Sciatic nerve (tissue), 2 donors: ENCODE results near the gene AKAP9. TPM values are rescaled to one million over a fixed set of nuclear protein-coding genes. Genes with fewer than 3 reads are reported as not detected.
"Not testable (repeated sequence)": the region's sequence is repeated elsewhere in the genome, so short reads cannot be mapped to it uniquely, and the experiment has no call there.

ENCODE experiments used
- ATAC-seq: fragments of 200-7000 bp; cut with Tn5 transposase; one replicate; pipeline ENCODE4 v1.9.1; 2020; ENCODE audit warnings: mild to moderate bottlenecking, moderate library complexity
- DNase-seq: peaks from one replicate; pipeline ENCODE4 v3.0.0-alpha.2; 2020; ENCODE audit warnings: low spot score
- intact Hi-C: fragments of 100-400 bp; cut with DNase I; formaldehyde crosslinking; loops from one replicate; pipeline ENCODE4 v1.14.2; 2022
- total RNA-seq: library from RNA; stranded (reverse); fragmentation: NEBNext Ultra II Directional; extraction: Animal tissue kit (Norgen Biotek cat#: 25700); gene quantifications from one replicate; pipeline ENCODE4 v1.2.1, GENCODE V29; 2021
- donor health status: DM: no; HTN: no; CAD: no.
- donor health status: DM: no; HTN: no; CAD: no.

AKAP9 gene
- total RNA-seq, 1 donor from 2014 or later = 84.5 TPM

DNA sequence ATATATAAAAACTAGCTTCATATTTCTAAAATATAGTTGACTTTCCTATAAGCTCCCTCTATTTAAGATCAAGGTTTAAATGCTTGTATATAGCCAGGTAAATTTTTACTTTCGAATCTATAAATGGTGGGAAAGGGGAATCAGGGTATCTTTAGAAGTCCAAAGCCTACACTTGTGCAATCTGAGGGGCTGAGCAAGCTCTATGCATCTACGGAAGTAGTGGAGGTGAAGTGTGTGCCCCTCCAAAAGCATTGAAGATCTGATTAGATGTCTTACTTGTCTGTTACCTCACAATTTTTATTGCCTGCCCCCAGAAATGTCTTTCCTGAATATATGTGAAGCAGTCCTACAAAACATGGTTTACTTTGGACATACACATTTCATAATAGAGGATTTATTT, 1.6 kb downstream of the AKAP9 start:
- no peak for DNase-seq
- no peak for ATAC-seq
- intact Hi-C loops = no loop called here

DNA sequence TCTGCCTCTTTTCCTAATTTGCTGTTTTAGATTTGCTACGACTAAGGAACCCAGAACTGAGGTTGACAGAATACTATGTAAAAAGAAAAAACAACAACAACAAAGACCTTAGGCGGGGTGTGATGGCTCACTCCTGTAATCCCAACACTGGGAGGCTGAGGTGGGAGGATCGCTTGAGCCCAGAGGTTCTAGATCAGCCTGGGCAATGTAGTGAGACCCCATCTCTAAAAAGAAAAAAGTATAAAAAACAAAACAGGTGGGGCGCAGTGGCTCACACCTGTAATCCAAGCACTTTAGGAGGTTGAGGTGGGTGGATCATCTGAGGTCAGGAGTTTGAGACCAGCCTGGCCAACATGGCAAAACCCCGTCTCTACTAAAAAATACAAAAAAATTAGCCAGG, 4.3 kb downstream of the AKAP9 start:
- intact Hi-C loops, DNase-seq, ATAC-seq: not testable (repeated sequence)

DNA sequence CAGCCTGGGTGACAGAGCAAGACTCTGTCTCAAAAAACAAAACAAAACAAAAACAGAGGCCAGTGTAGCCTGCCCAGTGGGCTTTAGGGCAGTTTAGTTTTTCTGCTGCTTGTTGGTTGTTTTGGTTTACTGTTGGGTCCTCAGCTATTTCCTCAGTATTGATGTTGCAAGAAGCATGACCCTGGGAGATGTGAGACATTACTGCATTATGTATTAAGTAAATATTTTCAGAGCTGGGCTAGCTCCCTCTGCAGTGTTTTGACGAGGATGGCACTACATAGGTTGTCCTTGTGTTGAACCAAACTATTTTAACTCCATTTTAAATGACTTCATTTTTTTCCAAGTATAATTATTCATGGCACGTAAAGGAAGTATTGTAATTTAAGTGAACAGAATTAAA, 4.8 kb downstream of the AKAP9 start:
- ATAC-seq = peak; percentile 47
- DNase-seq = no peak
- intact Hi-C loops = no loop called here

DNA sequence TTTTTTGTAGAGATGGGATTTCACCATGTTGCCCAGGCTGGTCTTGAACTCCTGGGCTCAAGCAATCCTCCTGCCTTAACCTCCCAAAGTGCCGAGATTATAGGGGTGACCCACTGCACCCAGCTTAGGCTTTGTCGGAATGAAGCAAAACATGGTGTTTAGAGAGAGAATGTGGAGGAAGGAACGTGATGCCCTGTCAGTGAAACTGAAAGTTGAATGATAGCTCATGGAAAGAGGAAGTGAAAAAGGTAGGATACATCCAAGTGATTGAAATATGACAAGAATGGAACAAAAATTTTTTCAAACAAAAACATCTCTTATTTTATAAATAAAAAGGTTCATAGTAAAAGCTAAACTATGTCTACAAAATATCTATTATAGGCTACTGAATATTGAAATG, 5.9 kb downstream of the AKAP9 start:
- ATAC-seq = peak; percentile 33
- intact Hi-C loops = no loop called here

DNA sequence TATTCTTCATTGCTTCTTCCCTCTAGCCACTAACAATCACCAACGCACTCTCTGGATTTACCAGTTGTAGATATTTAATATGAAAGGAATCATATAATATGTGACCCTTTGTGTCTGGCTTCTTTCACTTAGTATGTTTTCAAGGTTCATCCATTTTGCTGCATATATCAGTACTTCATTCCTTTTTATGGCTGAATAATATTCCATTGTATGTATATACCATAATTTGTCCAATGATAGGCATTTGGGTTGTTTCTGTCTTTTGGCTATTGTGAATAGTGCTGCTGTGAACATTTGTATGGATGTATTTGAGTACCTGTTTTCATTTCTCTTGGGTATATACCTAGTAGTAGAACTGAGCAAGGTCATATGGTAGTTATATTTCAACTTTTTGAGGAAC, 7.3 kb downstream of the AKAP9 start:
- intact Hi-C loops = no loop called here
- no peak for DNase-seq

More for the DNA sequence above, 5.9 kb downstream of the AKAP9 start:
- no peak for DNase-seq

DNA sequence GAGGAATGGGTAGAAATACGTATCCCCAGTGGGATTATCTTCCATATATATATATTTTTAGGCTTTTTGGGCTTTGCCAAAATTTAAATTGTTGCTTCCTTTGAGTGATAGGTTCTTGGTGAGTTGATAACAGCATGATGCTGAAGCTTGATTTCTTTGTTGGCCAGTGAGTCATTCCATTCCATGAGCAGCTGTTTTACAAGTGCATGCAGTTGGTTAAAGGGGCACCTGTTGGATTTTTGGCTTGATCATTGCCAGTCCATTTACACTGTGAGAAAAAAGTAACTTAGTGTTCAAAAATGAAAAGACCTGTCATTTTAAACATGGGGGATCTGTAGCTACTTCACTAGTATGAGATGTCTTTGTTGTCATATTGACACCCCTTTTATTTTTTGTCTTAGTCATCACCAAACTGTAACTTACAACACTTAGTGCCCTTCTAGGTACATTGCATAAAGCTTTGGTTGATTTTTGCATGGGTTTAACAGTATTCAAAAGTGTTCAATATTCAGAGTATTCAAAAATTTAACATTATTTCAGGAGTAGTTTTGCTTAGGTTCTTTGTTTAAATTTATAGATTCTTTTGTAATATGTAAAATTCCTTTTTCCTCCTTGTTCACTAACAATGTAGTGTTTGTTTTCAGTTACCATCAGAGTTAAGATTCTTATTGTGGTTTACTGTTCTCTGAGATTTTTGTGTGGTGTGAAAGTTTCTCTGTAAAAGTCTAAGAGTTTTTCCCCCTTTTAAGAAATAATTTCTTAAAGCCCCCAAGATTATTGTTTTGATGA, 8.8 kb downstream of the AKAP9 start:
- intact Hi-C loops = no loop called here
- ATAC-seq (no peak), DNase-seq (no peak)

More for the DNA sequence above, 7.3 kb downstream of the AKAP9 start:
- ATAC-seq = no peak

DNA sequence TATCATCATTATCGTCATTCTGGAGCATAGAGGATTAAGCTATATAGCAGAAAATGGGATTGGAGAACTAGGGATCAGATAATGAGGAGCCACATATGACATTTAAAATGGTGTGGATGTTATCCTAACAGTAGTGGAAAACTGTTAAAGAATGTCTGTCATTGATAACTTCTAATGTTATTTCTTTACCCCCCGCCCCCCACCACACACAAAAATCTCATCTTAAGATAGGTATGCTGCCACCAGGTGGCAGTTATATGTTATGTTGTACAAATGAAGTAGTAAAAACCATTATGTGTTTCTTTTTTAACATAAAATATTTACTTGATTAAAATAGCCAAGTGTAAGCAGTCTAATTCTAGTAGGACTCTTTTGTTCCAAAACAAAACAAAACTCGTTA, 13.0 kb downstream of the AKAP9 start:
- intact Hi-C loops = no loop called here
- ATAC-seq (no peak), DNase-seq (no peak)

DNA sequence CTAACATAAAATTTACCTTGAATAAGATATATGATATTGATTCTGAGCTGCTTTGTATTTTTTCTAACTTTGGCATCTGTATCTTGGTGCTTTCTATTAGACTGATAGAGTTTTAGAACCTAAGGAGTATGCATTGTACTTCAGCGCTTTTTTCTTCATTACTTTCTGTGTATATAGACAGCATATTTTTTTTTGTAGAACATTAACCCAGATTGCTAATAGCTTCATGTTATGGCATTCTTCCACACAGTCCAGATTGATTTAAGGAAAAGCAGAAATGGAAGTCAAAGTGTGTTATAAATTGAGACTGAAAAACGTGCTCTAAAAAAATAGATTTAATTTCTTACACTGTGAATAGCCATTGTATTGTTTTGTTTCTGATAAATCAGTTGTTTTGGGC, 15.8 kb downstream of the AKAP9 start:
- DNase-seq, ATAC-seq, intact Hi-C loops: not testable (repeated sequence)

DNA sequence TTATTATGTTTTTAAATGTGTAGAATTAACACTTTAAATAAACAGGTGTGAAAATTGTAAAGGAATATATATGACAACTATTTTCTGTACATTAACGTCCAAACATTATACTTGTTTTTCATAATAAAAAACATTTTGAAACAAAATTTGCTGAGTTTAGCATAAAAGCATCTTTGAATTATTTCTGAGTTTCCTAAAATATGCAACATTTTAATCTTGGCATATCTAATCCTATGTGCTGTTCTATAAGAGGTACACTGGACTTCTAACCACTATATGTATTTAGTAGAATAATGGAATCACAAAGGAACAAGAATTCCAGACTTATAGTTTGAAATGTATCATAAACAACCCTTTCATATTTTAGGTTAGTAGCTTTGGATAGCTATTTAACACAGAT, 16.6 kb downstream of the AKAP9 start:
- intact Hi-C loops = no loop called here
- DNase-seq (no peak), ATAC-seq (no peak)

DNA sequence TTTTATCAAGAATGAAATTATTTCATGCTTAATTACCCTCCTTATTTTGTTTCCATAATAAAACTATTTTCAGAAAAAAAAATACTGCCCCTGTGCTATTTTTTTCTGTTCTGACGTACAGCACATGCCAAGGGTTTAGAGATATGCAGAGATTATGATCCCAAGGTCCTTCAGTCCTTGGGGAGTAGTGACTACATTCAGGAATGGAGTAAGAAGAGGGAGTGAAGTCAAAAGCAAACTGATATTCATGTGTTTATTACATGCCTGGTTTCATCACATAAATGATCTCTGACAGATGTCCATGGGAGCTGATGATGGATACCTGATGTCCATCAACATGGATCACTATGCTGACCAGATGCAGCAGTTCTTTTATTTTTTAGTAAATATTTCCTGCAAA, 17.2 kb downstream of the AKAP9 start:
- no peak for ATAC-seq
- intact Hi-C loops = no loop called here
- DNase-seq = no peak

DNA sequence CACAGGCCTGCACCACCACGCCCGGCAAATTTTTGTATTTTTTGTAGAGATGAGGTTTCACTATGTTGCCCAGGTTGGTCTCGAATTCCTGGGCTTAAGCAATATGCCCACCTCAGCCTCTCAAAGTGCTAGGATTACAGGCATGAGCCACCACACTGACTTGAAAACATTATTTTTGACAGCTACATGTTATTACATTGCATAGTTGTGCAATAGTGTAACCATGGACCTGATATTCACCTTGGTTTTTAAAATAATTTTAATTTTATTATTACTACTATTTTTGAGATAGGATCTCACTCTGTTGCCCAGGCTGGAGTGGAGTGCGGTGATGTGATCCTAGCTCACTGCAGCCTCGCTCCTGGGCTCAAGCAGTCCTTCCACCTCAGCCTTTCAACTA, 18.4 kb downstream of the AKAP9 start:
- intact Hi-C loops = no loop called here
- no peak for ATAC-seq

DNA sequence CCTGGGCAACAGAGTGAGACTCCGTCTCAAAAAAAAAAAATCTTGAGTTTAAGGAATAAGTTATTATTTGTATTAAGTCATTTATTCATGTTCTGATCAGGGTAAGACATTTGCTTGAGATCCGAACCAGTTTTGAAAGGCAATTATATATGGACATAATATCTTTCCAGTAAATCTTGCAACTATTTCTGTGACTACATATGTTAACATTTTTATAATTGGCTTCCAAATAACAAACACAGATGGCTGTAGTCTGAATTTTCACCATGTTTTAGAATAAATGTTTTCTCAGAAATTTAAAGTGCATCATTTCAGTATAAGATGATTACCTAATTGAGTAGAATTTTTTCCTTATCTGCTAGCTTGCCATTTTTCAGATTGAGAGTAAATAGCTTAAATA, 21.2 kb downstream of the AKAP9 start:
- ATAC-seq (no peak), DNase-seq (no peak)
- intact Hi-C loops = no loop called here

More for the DNA sequence above, 18.4 kb downstream of the AKAP9 start:
- DNase-seq = no peak

DNA sequence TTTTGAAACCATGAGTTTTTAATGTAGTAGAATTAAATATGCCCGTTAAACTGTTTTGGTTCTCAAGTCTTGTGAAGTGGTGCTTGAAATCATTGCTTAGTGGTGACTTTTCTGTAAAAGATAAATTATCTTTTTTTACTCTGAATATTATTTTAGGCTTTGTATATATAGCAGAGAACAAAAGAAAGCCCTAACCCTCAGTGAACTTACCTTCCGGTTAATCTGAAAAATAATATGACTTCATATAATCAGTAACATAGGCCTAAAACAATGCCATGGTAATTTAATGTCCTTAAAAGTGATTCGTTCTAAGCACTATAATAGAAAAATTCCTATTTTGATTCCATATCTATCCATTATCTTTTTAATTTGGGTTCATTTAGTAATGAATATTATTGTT, 21.8 kb downstream of the AKAP9 start:
- ATAC-seq = no peak
- intact Hi-C loops = no loop called here
- DNase-seq = no peak

DNA sequence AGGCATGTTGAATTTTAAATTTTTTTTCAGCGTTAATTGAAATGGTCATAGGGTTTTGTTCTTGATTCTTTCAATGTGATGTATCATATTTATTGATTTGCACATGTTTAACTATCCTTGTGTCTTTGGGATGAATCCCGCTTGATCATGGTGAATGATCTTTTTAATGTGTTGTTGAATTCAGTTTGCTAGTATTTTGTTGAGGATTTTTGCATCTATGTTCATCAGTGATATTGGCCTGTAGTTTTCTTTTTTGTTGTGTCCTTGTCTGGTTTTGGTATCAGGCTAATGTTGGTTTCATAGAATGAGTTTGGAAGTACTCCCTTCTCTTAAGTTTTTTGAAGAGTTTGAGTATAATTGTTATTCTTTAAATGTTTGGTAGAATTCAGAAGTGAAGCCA, 26.9 kb downstream of the AKAP9 start:
- DNase-seq, intact Hi-C loops, ATAC-seq: not testable (repeated sequence)

DNA sequence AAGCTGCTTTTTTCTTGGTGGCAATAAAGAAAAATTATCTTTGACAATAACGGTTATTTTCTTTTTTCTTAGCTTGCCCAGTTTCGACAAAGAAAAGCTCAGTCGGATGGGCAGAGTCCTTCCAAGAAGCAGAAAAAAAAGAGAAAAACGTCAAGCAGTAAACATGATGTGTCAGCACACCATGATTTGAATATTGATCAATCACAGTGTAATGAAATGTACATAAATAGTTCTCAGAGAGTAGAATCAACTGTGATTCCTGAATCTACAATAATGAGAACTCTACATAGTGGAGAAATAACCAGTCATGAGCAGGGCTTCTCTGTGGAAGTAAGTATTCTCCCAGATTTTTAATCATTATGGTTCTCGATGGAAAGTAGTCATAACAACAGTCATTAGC, 33.0 kb downstream of the AKAP9 start:
- no peak for ATAC-seq
- DNase-seq = no peak
- intact Hi-C loops = no loop called here

DNA sequence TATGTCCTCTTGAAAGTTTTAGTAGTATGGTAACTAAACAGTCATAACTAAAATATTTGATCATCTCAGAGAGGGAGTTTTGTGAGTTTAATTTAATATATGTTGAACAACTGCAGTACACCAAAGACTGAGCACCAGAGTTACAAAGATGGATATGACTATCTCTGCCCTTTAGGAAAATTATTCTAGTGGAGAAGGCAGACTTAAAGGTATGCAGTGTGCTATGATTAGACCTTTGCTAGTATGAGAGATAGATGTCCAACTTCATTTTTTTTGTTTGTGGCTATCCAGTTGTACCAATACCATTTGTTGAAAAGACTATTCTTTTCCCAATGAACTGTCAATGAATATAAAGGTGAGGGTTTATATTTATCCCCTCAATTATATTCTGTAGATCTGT, 33.4 kb downstream of the AKAP9 start:
- intact Hi-C loops = no loop called here
- ATAC-seq (no peak), DNase-seq (no peak)

DNA sequence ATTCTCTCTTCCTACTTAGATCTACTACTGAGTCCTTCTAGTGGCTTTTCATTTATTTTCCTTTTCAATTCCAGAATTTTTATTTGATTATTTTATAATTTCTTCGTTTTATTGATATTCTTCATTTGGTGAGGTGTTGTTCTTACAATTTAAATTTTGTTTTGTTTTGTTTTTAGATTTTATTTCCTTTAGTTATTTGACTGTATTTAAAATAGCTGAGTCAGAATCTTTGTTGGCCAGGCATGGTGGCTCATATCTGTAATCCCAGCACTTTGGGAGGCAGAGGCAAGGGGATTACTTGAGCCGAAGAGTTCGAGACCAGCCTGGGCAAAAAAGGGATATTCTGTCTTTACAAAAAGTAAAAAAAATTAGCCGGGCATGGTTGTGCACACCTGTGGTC, 36.1 kb downstream of the AKAP9 start:
- intact Hi-C loops = no loop called here
- no peak for ATAC-seq

DNA sequence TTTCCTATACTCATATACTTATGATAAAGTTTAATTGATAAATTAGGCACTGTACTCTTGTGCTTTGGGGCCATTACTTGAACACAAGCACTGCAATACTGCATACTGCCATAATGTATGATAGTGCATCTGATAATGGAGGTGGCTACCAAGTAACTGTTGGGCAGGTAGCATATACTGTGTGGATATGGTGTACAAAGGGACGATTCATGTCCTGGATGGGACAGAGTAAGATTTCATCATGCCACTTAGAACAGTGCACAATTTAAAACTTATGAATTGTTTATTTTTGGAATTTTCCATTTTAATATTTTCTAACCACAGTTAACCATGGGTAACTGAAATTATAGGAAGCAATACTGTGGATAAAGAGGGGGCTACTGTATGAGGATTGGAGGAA, 38.9 kb downstream of the AKAP9 start:
- intact Hi-C loops = no loop called here
- no peak for ATAC-seq
- no peak for DNase-seq

More for the DNA sequence above, 36.1 kb downstream of the AKAP9 start:
- DNase-seq = no peak

DNA sequence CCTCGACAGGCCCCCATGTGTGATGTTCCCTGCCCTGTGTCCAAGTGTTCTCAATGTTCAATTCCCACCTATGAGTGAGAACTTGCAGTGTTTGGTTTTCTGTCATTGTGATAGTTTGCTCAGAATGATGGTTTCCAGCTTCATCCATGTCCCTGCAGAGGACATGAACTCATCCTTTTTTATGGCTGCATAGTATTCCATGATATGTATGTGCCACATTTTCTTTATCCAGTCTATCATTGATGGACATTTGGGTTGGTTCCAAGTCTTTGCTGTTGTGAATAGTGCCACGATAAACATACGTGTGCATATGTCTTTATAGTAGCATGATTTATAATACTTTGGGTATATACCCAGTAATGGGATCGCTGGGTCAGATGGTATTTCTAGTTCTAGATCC, 41.7 kb downstream of the AKAP9 start:
- ATAC-seq, intact Hi-C loops, DNase-seq: not testable (repeated sequence)

DNA sequence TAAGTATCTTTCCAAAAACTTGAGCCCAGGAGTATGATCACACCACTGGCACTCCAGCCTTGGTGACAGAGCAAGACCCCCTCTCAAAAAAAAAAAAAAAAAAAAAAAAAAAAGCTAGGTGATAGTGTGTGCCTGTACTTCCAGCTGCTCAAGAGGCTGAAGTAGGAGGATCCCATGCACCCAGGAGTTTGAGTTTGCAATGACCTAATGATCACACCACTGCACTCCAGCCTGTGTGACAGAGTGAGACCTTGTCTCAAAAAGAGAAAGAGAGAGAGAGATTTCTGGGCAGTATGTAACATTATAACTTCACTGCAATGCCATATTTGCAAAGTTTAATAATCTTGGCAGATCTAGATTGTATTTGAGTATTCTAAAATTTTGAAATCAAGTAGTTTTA, 47.6 kb downstream of the AKAP9 start:
- DNase-seq (no peak), ATAC-seq (no peak)
- intact Hi-C loops = no loop called here

DNA sequence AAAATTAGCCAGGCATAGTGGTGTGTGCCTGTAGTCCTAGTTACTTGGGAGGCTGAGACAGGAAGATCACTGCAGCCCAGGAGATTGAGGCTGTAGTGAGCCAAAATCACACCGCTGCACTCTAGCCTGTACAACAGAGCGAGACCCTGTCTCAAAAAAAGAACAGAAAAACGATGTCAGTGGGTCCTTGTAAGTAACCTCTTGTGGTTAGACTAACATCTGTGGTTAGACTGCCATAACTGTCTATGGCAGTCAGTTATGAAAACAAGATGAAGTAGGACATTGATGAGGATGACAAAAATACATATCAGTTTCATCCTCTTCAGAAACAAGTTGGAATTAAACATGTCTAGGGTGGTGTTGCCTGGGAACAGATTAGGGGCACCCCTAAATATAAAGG, 53.3 kb downstream of the AKAP9 start:
- no peak for DNase-seq
- no peak for ATAC-seq
- intact Hi-C loops = no loop called here
